HG02610 (cell line): ENCODE measurements around the gene NSDHL.
"Not testable (repeated sequence)": the region's sequence is repeated elsewhere in the genome, so short reads cannot be mapped to it uniquely, and the experiment has no call there.

ENCODE experiments used
- ATAC-seq: cut with Tn5 transposase; IDR thresholded peaks from one replicate; pipeline ENCODE4 v1.9.1; 2021; ENCODE audit warnings: mild to moderate bottlenecking, moderate library complexity; ENCODE audit not compliant: unreplicated experiment

The NSDHL gene

DNA sequence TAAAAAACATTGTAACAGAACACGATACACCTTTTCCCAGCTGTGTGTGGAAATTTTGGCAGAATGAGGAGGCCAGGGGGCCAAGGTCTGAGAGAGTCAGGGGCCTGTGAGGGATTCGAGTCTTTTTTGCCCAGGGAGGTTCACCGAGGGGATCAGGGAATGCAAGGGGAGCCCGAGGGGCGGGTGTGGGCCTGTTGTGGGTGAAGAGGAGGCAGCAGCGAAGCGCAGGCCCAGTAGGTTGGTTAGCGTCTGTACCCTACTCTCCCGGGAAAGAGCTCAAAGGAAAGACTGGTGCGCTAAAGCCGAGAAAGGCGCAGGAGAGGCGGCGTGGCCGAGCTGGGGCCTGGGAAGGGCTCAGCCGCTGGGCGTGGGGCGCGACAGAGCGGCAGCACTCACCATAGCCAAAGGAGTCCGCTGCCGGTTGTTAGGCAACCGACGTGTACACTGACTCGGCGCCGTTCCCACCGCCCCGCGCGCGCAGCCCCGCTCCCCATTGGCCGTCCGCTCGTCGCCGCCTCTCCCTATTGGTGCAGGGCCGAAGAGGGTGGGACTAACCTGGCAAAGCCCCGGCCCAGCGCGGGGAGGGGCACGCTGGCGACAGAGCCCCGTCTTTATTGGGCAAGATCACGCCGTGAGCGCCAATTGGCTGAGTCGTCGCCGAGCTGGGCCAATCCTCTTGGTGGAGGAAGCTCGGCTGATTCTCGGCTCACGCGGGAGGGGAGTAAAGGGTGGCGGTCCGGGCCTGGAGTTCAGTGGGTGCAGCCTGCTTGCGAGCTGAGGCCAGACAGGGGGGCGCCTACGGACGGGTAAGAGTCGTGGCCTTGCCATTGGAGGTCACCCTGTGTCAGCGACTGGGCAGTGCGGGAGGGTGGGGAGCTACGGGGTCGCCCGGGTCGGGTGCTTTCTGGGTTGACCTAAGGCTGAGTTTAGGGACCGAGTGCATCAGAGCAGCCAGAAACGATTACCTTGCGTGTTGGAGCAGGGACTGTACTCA lies at the start of gene NSDHL, which contains the start of gene CETN2:
NSDHL (plus strand) TSS at position 752 of the 994 bp plus-strand sequence. CDS start 15,262 bp downstream, outside the sequence.
CETN2 (minus strand) TSS at position 446 of the 994 bp plus-strand sequence; CDS start at position 399, 47 bp downstream.
- ATAC-seq: peak; percentile 100

DNA sequence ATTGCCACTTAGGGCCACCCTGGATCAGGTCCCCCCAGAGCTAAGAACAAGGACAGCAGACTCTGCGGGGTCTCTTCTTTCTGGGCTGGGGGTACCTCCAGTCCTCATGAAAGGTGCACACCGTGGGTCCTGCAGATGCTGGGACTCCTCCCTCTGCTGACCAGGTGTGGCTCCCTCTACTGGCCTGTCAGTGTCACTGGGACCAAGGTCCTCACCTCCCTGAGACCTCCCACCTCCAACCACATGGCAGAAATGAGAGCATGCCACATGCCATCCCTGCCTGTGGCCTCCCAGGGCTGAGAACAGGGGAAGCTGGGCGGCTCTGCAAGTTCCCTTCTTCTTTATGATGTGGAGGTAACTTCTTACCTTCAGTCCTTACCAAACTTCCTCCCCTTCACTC lies 43.8 kb upstream of the NSDHL start:
- not testable (repeated sequence) for ATAC-seq

DNA sequence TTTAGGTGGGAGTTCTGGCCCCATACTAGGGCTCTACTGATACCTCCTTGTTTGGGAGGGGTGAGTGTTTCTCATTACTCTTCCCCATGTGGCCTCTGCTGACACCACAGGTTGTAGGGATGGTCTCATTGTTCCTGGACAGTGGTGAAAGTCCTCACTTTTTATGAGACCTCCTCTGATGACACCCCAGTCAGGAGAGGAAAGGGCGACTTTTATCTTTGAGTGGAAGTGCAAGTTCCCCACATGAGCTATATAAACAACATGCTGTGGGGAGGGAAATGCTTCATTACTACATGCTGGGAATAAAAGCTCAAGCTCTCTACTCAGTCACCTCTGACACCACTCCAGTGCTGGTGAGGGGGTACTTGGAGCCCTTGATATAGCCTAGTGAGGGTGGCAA lies 31.9 kb upstream of the NSDHL start:
- ATAC-seq: no peak

DNA sequence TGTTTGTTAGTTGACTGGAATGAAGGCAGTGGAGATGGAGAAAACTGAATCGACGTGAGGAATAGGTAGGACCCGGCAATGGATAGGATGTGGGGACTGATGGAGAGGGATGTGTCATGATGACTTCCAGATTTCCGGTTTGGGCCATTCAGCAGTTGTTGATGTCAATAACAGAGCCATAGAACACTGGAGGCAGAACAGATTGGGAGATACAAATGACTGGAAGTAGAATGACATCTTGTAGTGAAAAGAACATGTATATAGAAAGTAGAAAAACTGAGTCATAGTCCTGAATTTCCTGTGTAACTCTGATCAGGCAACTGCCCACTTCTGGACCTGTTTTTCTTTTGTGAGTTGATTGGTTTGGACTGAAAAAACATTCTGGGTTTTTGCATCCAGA lies 24.8 kb upstream of the NSDHL start:
- ATAC-seq: no peak

DNA sequence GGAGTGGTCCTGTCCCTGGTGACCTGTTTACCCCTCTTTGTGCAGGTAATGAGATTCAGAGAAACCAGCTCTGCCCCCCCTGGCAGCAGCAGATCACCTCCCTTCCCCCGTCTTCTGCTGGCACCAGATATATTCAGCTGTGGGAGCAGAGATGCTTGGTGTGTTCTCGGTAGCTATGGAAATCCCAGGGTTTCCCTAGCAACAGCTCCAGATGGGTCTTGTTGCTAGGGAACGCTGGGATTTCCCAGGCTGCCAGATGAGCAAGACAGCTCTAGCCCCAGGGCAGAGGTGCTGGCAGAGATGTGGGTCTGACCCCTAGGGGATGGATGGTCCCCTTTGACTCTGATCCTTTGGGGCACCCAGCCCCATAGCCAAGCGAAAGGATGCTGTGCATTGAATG lies 20.5 kb upstream of the NSDHL start:
- ATAC-seq: no peak

DNA sequence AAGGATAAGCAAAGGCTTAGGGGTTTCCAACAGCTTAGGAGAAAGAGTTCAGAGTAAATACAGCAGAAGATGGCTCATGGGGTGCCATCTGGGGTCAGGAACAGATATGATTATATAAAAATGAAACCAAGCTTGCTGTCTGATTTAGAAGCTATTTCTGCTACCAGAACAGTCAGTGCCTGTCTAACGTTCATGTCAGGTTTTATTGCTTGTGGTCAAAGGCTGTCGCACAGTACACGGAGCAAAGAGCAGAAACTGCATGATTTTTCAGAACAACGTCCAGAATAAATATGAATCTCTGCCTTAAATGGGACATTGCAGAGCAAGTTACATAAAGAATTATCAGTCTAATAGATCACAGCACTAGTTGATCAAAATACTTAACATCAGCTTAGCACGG lies 17.7 kb upstream of the NSDHL start:
- ATAC-seq: no peak

DNA sequence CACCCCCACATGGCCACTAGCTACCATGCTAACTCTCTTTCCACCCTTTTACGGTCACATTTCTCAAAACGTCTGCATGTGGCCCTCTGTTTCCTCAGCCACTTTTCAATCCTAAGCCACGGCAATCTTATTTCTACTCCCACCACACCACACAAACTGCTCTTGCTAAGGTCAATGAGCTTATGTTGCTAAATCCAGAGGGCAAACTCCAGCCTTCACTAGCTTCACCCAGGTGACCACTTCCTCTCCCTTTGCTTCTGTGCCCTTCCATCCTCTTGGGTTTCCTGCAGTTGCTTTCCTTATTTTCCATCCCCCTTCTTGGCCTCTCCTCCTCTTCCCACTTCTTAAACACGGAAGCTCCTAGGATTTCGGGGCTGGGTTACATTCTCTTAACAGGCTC lies 16.8 kb upstream of the NSDHL start:
- no peak for ATAC-seq

DNA sequence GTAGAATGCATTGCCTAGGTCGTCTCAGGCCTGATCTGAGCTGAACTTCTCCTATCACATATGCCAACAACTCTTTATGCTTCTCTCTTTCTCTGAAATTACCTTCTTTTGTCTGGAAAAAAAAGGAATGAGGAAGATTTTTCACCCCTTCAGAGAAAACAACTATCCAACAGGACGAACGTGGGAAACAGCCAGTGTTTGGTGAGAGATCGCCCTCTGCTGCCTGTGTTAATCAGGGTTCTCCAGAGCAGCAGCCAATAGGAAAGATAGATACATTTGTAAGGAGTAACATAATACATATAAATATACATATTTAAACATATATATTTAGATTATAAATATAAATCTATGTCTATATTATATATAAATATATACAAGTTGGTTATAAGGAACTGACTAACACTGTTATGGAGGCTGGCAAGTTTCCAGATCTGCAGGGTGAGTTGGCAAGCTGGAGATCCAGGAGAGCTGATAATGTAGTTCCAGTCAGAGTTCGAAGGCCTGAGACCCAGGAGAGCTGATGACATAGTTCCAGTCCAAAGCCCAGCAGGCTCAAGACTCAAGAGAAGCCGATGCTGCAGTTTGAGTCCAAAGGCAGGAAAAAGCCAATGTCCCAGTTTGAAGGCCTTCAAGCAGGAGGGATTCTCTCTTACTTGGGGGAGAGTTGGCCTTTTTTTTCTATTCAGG lies 13.6 kb upstream of the NSDHL start:
- no peak for ATAC-seq

DNA sequence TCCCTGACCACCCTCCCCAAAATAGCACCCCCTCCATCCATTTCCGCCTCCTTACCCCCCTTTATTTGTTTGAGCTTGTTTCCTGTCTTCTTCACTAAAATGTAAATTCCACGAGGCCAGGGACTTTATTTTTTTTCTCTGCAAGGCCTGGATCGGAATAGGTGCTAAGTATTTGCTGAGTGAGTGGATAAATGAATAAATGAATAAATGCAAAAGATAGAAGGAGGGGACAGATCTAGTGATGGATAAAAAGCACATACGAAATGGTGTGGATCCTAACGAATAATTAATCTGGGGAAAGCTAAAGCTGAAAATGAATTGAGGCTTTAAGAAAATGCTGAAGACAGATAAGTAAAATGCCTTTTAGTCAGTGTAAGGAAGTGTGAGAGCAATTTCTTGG lies 12.5 kb upstream of the NSDHL start:
- ATAC-seq: no peak

DNA sequence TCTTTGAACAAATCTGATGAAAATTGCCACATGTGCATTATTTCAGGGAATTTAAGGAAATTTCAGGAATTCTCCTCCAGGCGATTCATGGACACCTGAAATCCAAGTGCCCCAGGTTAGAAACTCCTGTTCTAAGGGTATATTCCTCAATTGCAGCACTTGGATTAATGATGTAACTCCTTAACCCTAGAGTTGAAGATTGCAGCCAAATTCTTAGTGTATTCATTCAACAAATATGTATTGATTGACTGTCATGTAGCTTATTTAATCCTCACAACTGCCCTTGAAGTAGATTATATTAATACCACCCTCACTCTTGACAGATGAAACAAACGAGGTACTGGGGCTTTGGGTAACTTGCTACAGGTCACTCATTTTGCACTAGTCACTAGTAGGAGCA lies 11.6 kb upstream of the NSDHL start:
- ATAC-seq: no peak

DNA sequence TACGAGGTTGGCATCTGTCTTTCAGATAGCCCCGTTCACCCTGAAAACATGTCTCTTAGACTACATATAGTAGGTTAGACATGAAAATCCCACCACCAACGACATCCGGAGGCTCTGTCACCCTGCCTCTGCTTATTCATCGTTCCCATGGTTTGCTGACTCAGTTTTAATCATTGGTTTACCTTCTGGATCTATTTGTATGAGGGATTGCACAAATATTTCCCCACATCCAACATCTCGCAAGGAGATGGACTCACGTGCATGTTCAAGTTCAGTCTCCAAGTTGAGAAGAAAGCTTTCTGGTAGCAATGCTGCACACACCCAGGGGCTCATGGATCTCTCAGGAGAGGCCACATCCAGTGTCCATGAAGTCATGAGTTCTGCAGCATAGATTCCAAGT lies 11.1 kb upstream of the NSDHL start:
- no peak for ATAC-seq

DNA sequence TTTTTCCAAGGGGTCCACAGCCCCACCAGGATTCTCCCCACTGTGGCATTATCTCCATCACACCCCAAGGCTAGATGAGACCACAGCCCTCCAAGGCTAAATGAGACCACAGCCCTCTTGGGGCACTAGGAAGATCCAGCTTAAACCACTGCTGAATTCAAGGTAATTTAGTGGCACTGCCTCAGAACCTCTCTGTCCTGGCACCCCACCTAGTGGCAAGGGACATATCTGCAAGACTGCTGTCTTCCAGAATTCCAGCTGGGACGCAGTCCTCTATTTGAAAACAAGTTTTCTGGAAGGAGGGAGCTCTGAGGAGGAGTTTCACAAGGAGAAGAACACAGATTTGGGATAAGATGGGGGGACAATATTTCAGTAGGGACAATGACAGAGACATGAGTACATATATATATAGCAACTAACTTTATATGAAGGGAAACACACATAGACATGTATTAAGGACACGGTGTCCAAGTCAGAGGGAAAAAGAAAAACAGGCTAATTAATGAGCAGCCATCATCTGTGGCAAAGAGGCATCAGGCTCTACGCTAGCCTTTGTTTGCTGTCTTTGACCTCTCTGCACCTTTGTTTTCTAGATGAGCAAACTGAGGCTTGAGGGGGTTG lies 9.6 kb upstream of the NSDHL start:
- no peak for ATAC-seq

DNA sequence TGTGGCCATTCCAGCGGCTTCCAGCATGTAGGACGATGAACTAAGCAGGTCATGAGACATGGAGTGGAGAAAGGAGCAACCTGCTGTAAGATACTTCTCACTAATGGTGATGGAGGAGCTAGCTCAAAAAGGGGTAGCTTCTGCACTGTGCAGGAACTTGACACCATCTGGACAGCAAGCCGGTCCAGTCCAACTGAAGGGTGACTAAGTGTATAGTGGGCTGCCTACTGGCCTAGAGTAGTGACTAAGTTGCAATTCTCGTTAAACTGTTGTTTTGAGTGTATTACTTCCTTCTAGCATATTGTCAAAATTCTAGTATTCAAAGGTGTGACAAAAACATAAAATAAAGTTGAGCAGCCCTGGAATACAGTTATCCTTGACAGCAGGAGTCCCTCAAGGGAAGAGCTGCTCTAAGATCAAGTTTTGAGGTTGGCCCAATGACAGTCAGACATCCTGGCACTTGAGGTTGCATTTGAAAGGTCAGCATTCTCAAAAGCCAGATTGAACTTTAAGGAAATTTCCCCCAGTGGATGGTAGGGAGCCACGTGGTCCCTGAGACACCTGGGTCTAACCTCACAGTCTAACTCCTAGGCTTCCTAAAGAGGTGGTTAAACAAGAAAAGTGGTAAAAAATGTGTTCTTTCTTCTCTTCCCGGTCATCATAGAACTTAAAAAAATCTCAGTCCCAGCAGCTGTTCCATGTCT lies 8.3 kb upstream of the NSDHL start:
- no peak for ATAC-seq

DNA sequence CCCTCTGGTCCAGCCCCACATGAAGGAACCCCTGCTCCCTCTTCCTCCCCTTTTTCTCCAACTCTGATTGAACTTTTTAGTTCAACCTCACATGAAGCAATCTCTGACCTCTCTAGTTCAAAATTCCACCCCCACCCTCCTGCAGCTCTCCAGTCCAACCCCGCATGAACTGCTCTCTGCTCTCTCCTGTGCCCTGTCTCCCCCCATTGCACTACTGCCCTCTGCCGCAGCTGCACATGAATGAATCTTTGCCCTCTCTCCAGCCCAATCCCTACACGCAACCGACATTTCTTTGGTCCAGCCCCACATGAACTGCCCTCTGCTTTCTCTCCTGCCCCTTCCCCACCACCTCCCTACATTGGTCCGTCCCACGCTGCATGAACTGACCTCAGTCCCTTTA lies 7.2 kb upstream of the NSDHL start:
- no peak for ATAC-seq

DNA sequence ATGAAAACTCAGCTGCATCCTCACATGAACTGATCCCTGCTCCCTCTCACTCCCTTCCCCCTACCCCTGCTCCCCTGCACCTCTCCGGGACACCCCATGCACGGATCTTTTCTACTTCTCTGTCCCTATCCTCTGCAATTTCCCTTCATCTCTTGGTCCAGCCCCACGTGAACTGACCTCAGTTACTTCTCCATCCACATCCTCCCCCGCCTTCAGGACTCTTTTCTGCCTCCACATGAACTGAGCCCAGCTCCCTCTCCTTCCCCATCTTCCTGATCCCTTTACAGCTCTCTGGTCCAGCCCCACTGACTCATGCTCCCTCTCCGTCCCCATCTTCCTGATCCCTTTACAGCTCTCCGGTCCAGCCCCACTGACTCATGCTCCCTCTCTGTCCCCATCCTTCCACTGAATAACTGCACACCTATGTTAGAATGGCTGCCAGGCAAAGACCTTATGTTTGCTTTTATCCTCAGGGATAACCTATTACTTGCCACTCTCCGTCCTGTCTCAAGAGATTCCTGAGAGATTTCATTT lies 6.0 kb upstream of the NSDHL start:
- ATAC-seq: no peak

DNA sequence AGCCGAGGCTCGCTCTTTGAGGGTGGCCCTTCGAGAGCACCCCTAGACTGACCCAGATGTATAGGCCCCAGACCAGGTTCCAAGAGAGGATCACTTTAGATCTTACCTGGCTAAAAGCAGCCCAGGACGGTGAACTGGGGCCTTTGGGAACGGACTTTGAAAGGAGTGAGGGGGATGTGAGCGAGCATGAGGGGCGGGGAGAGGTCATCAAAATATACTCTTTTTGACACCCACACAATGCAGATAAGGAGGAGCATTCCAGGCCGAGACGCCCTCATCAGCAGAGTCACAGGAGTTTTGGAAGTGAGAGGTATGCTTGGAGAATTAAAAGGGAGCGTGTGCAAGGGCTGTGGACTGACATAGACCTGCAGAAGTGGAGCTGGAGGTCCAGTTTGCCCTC lies 528 bp downstream of the NSDHL start:
- no peak for ATAC-seq

DNA sequence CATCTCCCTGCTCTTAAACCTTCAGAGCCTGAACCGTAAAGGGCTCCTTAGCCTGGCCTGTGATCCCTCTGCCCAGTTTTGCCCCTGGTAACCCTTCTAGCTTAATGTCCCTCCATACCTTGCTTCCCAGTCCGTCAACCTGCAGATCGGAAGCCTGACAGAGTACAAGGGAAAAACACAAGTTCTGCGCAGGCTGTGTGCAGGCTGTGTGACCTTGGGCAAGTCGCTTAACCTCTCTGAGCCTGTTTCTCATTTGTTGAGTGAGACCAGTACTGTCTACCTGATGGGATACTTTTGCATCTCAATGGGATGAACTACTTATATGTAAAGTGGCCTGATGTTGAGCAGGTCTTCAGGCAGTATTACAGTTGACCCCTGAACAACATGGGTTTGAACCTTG lies 1.7 kb downstream of the NSDHL start:
- ATAC-seq: no peak

DNA sequence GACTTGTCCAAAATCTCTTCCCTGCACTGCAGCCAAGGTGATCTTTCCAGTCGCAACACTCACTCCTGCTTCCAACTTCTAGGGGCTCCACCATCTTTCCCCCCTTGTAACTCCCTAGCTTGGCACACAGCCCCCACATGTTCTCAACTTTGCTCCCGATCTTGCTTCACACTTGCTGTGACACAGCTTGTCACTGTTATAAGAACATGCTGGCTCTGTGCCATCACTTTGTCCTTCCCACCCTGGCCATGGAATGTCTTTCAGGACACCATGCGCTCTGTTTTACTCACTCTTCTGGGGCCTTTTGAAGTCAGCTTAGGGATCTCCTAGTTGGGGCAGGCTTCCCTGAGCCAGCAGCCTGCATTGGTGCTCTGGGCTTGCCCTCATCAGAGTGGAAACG lies 2.5 kb downstream of the NSDHL start:
- ATAC-seq: no peak

DNA sequence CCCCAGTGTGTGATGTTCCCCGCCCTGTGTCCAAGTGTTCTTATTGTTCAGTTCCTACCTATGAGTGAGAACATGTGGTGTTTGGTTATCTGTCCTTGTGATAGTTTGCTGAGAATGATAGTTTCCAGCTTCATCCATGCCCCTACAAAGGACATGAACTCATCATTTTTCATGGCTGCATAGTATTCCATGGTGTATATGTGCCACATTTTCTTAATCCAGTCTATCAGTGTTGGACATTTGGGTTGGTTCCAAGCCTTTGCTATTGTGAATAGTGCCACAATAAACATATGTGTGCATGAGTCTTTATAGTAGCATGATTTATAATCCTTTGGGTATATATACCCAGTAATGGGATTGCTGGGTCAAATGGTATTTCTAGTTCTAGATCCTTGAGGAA lies 4.6 kb downstream of the NSDHL start:
- not testable (repeated sequence) for ATAC-seq

DNA sequence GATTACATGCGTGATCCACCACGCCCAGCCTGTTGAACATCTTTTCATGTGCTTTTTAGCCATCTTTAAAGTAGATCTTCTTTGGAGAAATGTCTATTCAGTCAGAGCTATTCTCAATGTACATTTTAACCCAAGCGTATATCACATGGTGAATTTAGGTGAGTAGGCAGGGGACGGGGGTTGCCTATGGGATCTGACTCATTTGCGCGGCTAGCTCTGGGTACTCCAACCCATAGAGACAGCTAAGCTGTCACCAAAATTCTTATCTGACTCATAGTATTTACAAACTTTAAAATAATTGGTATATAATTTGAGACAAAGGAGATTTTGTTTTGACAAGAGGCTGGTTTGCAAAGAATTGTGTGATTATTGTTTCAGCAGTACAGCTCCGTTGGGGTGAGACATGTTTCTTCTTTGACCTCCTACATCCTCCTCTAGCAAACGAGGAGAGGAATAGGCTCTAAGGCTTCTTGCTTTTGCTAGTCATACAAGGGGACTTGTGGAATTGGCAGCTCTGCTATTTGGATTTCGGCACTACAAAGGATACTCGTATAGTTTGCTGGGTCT lies 12.0 kb downstream of the NSDHL start:
- no peak for ATAC-seq
